ENCODE measurements around the gene BRD9. TPM values are rescaled to one million over a fixed set of nuclear protein-coding genes. Genes with fewer than 3 reads are reported as not detected.

BRD9 gene
- total RNA-seq, 4 donors from 2014 or later = 35.8 to 55.3 (median 49.0) TPM

GRCh38 chr5:903756-904096, 11.1 kb upstream of the BRD9 start:
- Histone ChIP-seq H3K9me3 (no peaks in the 10 kb centered on the region), H3K27ac (no peak overlapping the region), H3K4me1 (no peaks in the 10 kb centered on the region), H3K36me3 (peaks cover 0 to 13% (median 0%) of the 10 kb centered on the region in 3 donors), H3K4me3 (no peak overlapping the region), H3K27me3 (no peaks in the 10 kb centered on the region)
- TF ChIP-seq CTCF (IDR thresholded peaks at IDR 0.05) = no peak
- TF ChIP-seq EP300 (IDR thresholded peaks at IDR 0.05) = no peak
- no peak for TF ChIP-seq POLR2A (IDR thresholded peaks at IDR 0.05)
- no peak for DNase-seq (ENCODE audit: low spot score in 2 of 2)
- WGBS, 2 donors = 92 to 95% methylated on average over 6 of the region's 6 CpGs

DNA sequence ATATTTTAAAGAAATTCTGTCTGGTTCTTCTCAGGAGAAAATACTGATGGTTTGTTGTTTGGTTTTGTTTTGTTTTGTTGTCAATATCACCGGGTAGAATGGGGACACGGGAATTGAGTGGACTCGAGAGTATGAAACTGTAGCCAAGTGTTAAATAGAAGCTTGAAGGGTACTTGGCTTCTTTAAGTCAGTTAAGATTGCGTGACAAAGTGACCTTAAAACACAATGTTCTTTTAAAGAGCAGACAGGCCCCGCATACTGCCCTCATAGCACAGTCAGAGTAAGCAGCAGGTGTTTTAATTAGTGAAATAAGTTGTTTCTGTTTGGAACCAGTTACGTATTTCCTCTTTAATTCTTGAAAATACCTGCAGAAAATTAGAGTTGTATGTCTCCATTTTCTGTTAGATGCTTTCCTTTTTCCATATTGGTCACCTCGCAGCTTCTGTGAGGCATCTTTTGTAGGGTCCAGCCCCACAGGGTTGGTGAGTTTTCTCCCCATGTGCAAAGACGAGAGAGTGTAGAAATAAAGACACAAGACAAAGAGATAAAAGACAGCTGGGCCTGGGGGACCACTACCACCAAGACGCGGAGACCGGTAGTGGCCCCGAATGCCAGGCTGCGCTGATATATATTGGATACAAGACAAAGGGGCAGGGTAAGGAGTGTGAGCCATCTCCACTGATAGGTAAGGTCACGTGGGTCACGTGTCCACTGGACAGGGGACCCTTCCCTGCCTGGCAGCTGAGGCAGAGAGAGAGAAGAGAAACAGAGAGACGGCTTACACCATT, 9.7 kb upstream of the BRD9 start:
- H3K4me1 ChIP-seq = no peaks in the 10 kb centered on the region
- H3K27ac ChIP-seq = no peak overlapping the region
- TF ChIP-seq EP300 (IDR thresholded peaks at IDR 0.05) = no peak
- TF ChIP-seq CTCF (IDR thresholded peaks at IDR 0.05) = no peak
- no peak for TF ChIP-seq POLR2A (IDR thresholded peaks at IDR 0.05)
- DNase-seq (ENCODE audit: low spot score in 2 of 2) = no peak
- no peak overlapping the region for H3K4me3 ChIP-seq
- no peaks in the 10 kb centered on the region for H3K9me3 ChIP-seq
- WGBS, 2 donors = 88 to 89% methylated on average over 16 of the region's 16 CpGs
- peaks cover 0 to 3% (median 0%) of the 10 kb centered on the region in 3 donors for H3K36me3 ChIP-seq
- no peaks in the 10 kb centered on the region for H3K27me3 ChIP-seq

DNA sequence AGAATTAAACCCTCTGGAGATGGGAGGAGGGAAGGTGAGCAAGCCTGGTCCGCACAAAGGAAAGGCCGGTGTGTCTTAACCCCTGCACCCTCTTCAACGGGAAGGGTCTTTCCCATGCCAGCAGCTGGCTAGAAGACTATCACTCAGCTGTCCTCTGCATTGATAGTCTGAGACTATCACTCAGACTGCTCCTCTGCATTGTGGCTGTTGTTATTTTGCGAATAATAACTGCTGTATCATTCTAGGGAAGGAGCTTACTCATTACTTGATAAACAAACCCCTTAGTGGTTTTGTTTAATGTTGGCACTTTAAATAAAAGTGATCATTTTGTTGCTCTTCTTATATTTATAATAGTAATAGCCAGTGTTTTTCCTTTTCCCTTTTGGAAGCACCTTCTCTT, 8.2 kb upstream of the BRD9 start:
- no peak for DNase-seq (ENCODE audit: low spot score in 2 of 2)
- no peak for TF ChIP-seq EP300 (IDR thresholded peaks at IDR 0.05)
- no peak for TF ChIP-seq POLR2A (IDR thresholded peaks at IDR 0.05)
- no peak for TF ChIP-seq CTCF (IDR thresholded peaks at IDR 0.05)
- 85 to 88% methylated on average over 4 of the region's 4 CpGs for WGBS, 2 donors

DNA sequence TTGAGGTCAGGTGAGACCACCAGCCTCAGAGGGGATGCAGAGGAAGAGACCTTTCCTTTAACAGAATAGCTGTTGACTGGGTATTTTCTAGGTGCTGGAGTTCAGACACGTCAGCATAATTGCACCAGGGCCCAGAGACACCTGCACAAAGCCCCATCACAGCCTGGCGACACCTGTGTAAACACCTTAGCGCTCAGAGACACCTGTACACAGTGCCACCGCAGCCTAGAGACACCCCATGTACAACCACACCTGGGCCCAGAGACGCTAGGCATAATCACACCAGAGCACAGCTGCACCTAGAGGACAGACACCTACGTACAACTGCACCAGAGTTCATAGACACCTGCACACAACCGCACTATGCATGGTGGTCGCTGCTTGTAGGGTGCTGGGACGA, 1.1 kb upstream of the BRD9 start:
- H3K9me3 ChIP-seq = no peaks in the 10 kb centered on the region
- 87 to 92% methylated on average over 4 to 9 of the region's 9 CpGs for WGBS, 2 donors
- peaks cover 0 to 30% (median 18%) of the 10 kb centered on the region in 4 donors for H3K4me1 ChIP-seq
- H3K27me3 ChIP-seq = no peaks in the 10 kb centered on the region
- no peak overlapping the region for H3K4me3 ChIP-seq
- DNase-seq (ENCODE audit: low spot score in 2 of 2) = no peak
- TF ChIP-seq EP300 (IDR thresholded peaks at IDR 0.05) = no peak
- no peak for TF ChIP-seq POLR2A (IDR thresholded peaks at IDR 0.05)
- TF ChIP-seq CTCF (IDR thresholded peaks at IDR 0.05) = no peak
- no peak overlapping the region for H3K27ac ChIP-seq
- peaks cover 0 to 26% (median 10%) of the 10 kb centered on the region in 3 donors for H3K36me3 ChIP-seq

More for the DNA sequence above, 8.2 kb upstream of the BRD9 start:
- Histone ChIP-seq H3K36me3 (no peaks in the 10 kb centered on the region), H3K27me3 (no peaks in the 10 kb centered on the region), H3K9me3 (no peaks in the 10 kb centered on the region), H3K4me3 (no peak overlapping the region), H3K4me1 (no peaks in the 10 kb centered on the region), H3K27ac (no peak overlapping the region)

DNA sequence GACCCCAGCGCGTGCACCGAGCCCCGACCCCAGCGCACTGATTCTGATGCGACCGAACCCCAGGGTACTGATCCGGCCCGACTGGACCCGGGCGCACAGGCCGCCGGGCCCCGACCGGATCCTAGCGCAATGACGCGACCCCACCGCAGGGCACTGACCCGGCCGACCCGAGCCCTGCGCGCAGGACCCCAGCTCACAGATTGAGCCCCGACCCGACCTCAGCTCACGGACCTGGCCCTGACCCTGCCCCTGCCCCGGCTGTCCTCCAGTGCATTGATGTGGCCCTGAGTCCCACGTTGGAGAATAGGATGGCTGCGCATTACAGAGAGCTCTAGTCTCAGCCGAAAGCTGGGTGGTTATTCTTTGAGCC, 521 bp upstream of the BRD9 start:
- no peak for DNase-seq (ENCODE audit: low spot score in 2 of 2)
- peak overlapping the region in 1 of 4 donors; percentile 89 for H3K27ac ChIP-seq

More for the DNA sequence above, 521 bp upstream of the BRD9 start:
- TF ChIP-seq POLR2A (IDR thresholded peaks at IDR 0.05) = no peak
- no peak for TF ChIP-seq EP300 (IDR thresholded peaks at IDR 0.05)
- no peak for TF ChIP-seq CTCF (IDR thresholded peaks at IDR 0.05)
- 0 to 1% methylated on average over 2 to 23 of the region's 31 CpGs for WGBS, 2 donors
- peaks cover 0 to 30% (median 18%) of the 10 kb centered on the region in 4 donors for H3K4me1 ChIP-seq
- no peaks in the 10 kb centered on the region for H3K27me3 ChIP-seq
- H3K4me3 ChIP-seq = peak overlapping the region; percentile 71 to 85 (median 82)
- peaks cover 0 to 32% (median 16%) of the 10 kb centered on the region in 3 donors for H3K36me3 ChIP-seq
- H3K9me3 ChIP-seq = no peaks in the 10 kb centered on the region

All from tibial nerve (tissue), 4 donors.